GM23338 (cell line): Measurements from ENCODE around the gene HIGD1B. TPM values are rescaled to one million over a fixed set of nuclear protein-coding genes. Genes with fewer than 3 reads are reported as not detected.

ENCODE experiments used
- ATAC-seq: fragments of 200-7000 bp; cut with Tn5 transposase; 3 replicates; pipeline ENCODE4 v1.9.1; 2020
- DNase-seq: peaks from one replicate; pipeline ENCODE4 v3.0.0-alpha.2; 2015; ENCODE audit warnings: low spot score
- H2AFZ ChIP-seq: fragments of 200-600 bp; sonication (generic); 2 replicates; pipeline ENCODE4 v1.8.0; 2016; ENCODE audit warnings: antibody characterized with exemption, mild to moderate bottlenecking, moderate library complexity
- H3F3A ChIP-seq: fragments of 200-600 bp; sonication (generic); replicated peaks from 2 replicates; pipeline ENCODE4 v1.8.0; 2017; ENCODE audit warnings: antibody characterized with exemption, mixed run types, low read depth
- H3K27ac ChIP-seq: fragments of 200-600 bp; sonication (generic); 2 replicates; pipeline ENCODE4 v1.6.1; 2016; ENCODE audit warnings: low read depth
- H3K27me3 ChIP-seq: fragments of 200-600 bp; sonication (generic); 2 replicates; pipeline ENCODE4 v1.8.0; 2016; ENCODE audit warnings: mild to moderate bottlenecking, mixed run types, moderate library complexity; ENCODE audit not compliant: insufficient read depth
- H3K36me3 ChIP-seq: fragments of 200-600 bp; sonication (generic); 2 replicates; pipeline ENCODE4 v1.8.0; 2016; ENCODE audit warnings: mild to moderate bottlenecking; ENCODE audit not compliant: insufficient read depth
- H3K4me1 ChIP-seq: fragments of 200-600 bp; sonication (generic); 2 replicates; pipeline ENCODE4 v1.8.0; 2016; ENCODE audit warnings: mild to moderate bottlenecking, moderate library complexity; ENCODE audit not compliant: insufficient read depth
- H3K4me2 ChIP-seq: fragments of 200-600 bp; sonication (generic); 2 replicates; pipeline ENCODE4 v1.7.1; 2017; ENCODE audit warnings: mixed run types
- H3K4me3 ChIP-seq: fragments of 200-600 bp; sonication (generic); 2 replicates; pipeline ENCODE4 v1.6.1; 2016; ENCODE audit warnings: mixed run types
- H3K79me2 ChIP-seq: fragments of 200-600 bp; sonication (generic); replicated peaks from 2 replicates; pipeline ENCODE4 v1.8.0; 2017; ENCODE audit warnings: mild to moderate bottlenecking; ENCODE audit not compliant: insufficient read depth
- H3K9me2 ChIP-seq: fragments of 200-600 bp; sonication (generic); 2 replicates; pipeline ENCODE4 v1.8.0; 2017; ENCODE audit not compliant: insufficient read depth
- H4K20me1 ChIP-seq: fragments of 200-600 bp; sonication (generic); replicated peaks from 2 replicates; pipeline ENCODE4 v1.8.0; 2017; ENCODE audit warnings: mild to moderate bottlenecking; ENCODE audit not compliant: insufficient read depth
- H3K27ac Mint-ChIP-seq: 2 replicates; pipeline ENCODE4 v1.8.0; 2020; ENCODE audit warnings: inconsistent platforms, mild to moderate bottlenecking, moderate library complexity, mixed read lengths
- H3K27me3 Mint-ChIP-seq: 3 replicates; pipeline ENCODE4 v1.8.0; 2022; ENCODE audit warnings: low read depth, mild to moderate bottlenecking, moderate library complexity, mixed read lengths, inconsistent platforms; ENCODE audit not compliant: insufficient read depth, poor library complexity
- H3K36me3 Mint-ChIP-seq: 3 replicates; pipeline ENCODE4 v1.8.0; 2021; ENCODE audit warnings: low read depth, mild to moderate bottlenecking, inconsistent platforms, moderate library complexity, mixed read lengths
- H3K4me1 Mint-ChIP-seq: 3 replicates; pipeline ENCODE4 v1.8.0; 2020; ENCODE audit warnings: mild to moderate bottlenecking, inconsistent platforms, mixed read lengths
- H3K4me3 Mint-ChIP-seq: 3 replicates; pipeline ENCODE4 v1.8.0; 2021; ENCODE audit warnings: moderate library complexity, mild to moderate bottlenecking, inconsistent platforms, mixed read lengths
- H3K9me3 Mint-ChIP-seq: 3 replicates; pipeline ENCODE4 v1.8.0; 2020; ENCODE audit warnings: moderate library complexity, mild to moderate bottlenecking, inconsistent platforms, mixed read lengths
- CREB1 ChIP-seq: fragments of 250-450 bp; sonication (Bioruptor Pico); IDR thresholded peaks from 2 replicates; pipeline ENCODE4 v1.5.0; 2020; ENCODE audit warnings: low read depth, mild to moderate bottlenecking, moderate library complexity
- ETS1 ChIP-seq: IDR thresholded peaks from 2 replicates; pipeline ENCODE4 v1.6.1; 2016; ENCODE audit warnings: antibody characterized with exemption
- EZH2 ChIP-seq: fragments of 200-600 bp; sonication (generic); IDR thresholded peaks from one replicate; pipeline ENCODE4 v1.8.0; 2017; ENCODE audit warnings: antibody characterized with exemption, mild to moderate bottlenecking, low read depth; ENCODE audit not compliant: unreplicated experiment
- EZH2phosphoT487 ChIP-seq: fragments of 200-600 bp; sonication (generic); IDR thresholded peaks from one replicate; pipeline ENCODE4 v1.8.1; 2018; ENCODE audit warnings: antibody characterized with exemption; ENCODE audit not compliant: unreplicated experiment
- JUNB ChIP-seq: IDR thresholded peaks from one replicate; pipeline ENCODE4 v1.6.1; 2016; ENCODE audit warnings: antibody characterized with exemption; ENCODE audit not compliant: unreplicated experiment
- NANOG ChIP-seq: IDR thresholded peaks from 2 replicates; pipeline ENCODE4 v1.6.1; 2016; ENCODE audit warnings: antibody characterized with exemption, borderline replicate concordance
- ZNF114 ChIP-seq: fragments of 250-450 bp; sonication (Bioruptor Pico); IDR thresholded peaks from 2 replicates; pipeline ENCODE4 v1.5.0; 2020; ENCODE audit warnings: mild to moderate bottlenecking, moderate library complexity
- ZNF331 ChIP-seq: fragments of 250-450 bp; sonication (Bioruptor Pico); IDR thresholded peaks from 2 replicates; pipeline ENCODE4 v1.5.0; 2020; ENCODE audit warnings: low read depth, mild to moderate bottlenecking, moderate library complexity
- ZNF462 ChIP-seq: fragments of 250-450 bp; sonication (Bioruptor Pico); IDR thresholded peaks from 2 replicates; pipeline ENCODE4 v1.5.0; 2020; ENCODE audit warnings: mild to moderate bottlenecking, moderate library complexity
- polyA plus RNA-seq: library from polyadenylated mRNA; unstranded; fragments of >200 nt; fragmentation: Nextera tagmentation; extraction: Ambion mirVana; gene quantifications from 2 replicates; pipeline ENCODE4 v1.2.1, GENCODE V29; 2016
- total RNA-seq: library from RNA; depleted of rRNA; stranded (reverse); fragments of >200 nt; shearing (Covaris generic); gene quantifications from 2 replicates; pipeline ENCODE4 v1.2.3, GENCODE V29; 2014

The HIGD1B gene
- total and polyA plus RNA-seq, 2 experiments from 2014 or later = not detected

- TF ChIP-seq ZNF462 (CRISPR knock-in tag) (no peak), ZNF114 (CRISPR knock-in tag) (no peak), EZH2phosphoT487 (no peak), EZH2 (no peak)
Measured at GRCh38 chr17:44875761-44876160, 28.1 kb downstream of the HIGD1B start (continued).

DNA sequence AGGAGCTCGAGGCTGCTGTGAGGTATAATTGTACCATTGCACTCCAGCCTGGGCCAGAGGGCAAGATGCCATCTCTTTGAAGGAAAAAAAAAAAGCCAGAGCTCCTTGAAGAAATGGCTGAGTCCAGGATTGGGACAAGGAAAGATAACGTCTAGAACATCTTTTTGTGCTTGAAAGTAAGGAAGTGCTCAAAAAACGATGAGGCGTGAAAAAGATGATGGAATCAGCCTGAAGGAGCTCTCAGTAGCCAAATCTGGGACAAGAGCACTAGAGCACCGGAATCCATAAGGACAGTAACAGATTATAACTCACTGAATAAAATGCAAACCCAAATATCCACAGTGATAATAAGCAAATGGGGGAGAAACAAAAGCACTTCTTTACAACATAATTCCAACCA, 29.4 kb downstream of the HIGD1B start:
- H3K36me3 ChIP-seq = peaks cover 72% of the 10 kb centered on the region
- H3K27me3 Mint-ChIP-seq = peaks cover 3% of the 10 kb centered on the region
- peaks cover 5% of the 10 kb centered on the region for H4K20me1 ChIP-seq
- no peaks in the 10 kb centered on the region for H3K9me2 ChIP-seq
- H3K27ac Mint-ChIP-seq = no peak overlapping the region
- H3F3A ChIP-seq = peaks cover 18% of the 10 kb centered on the region; the same call in 1 of the 2 replicates
- H3K4me1 Mint-ChIP-seq = no peaks in the 10 kb centered on the region
- no peaks in the 10 kb centered on the region for H3K27me3 ChIP-seq
- H3K4me3 Mint-ChIP-seq = no peak overlapping the region
- H3K9me3 Mint-ChIP-seq = no peaks in the 10 kb centered on the region
- no peak overlapping the region for H3K4me3 ChIP-seq
- no peaks in the 10 kb centered on the region for H3K4me1 ChIP-seq
- ATAC-seq (no peak), DNase-seq (no peak)
- H3K79me2 ChIP-seq = no peaks in the 10 kb centered on the region; the same call in 1 of the 2 replicates
- H2AFZ ChIP-seq = no peak overlapping the region
- peaks cover 72% of the 10 kb centered on the region for H3K36me3 Mint-ChIP-seq
- no peak overlapping the region for H3K27ac ChIP-seq
- H3K4me2 ChIP-seq = no peak overlapping the region
- TF ChIP-seq ETS1 = no peak
- no peak for TF ChIP-seq EZH2phosphoT487
- TF ChIP-seq JUNB = no peak
- no peak for TF ChIP-seq NANOG
- TF ChIP-seq ZNF331 (CRISPR knock-in tag) = no peak
- no peak for TF ChIP-seq ZNF462 (CRISPR knock-in tag)
- TF ChIP-seq EZH2 = no peak
- TF ChIP-seq ZNF114 (CRISPR knock-in tag) = no peak
- TF ChIP-seq CREB1 = no peak
